GM12878 (cell line): ENCODE measurements around the gene FRS3. TPM values are rescaled to one million over a fixed set of nuclear protein-coding genes. Genes with fewer than 3 reads are reported as not detected.

Experiments
- CBX3 ChIP-seq: fragments of 200-600 bp; sonication (generic); IDR thresholded peaks from 2 replicates; pipeline ENCODE4 v1.6.1; 2016; ENCODE audit warnings: low read depth, borderline replicate concordance
- CREB1 ChIP-seq: IDR thresholded peaks from 2 replicates; pipeline ENCODE4 v1.6.1; 2012; ENCODE audit warnings: low read depth, mild to moderate bottlenecking, inconsistent platforms
- HDAC6 ChIP-seq: fragments of 200-600 bp; sonication (generic); IDR thresholded peaks from one replicate; pipeline ENCODE4 v1.8.0; 2017; ENCODE audit warnings: antibody characterized with exemption; ENCODE audit not compliant: unreplicated experiment
- KAT2A ChIP-seq: conservative IDR thresholded peaks from 2 replicates; pipeline ENCODE4 v1.6.1; 2011; ENCODE audit warnings: low read depth, low read length; ENCODE audit not compliant: control insufficient read depth
- NBN ChIP-seq: fragments of 450-650 bp; IDR thresholded peaks from 2 replicates; pipeline ENCODE4 v1.6.1; 2016
- POLR2AphosphoS5 ChIP-seq: IDR thresholded peaks from 2 replicates; pipeline ENCODE4 v1.6.1; 2011; ENCODE audit warnings: mild to moderate bottlenecking, low read length, inconsistent platforms
- RAD51 ChIP-seq: fragments of 450-650 bp; IDR thresholded peaks from 2 replicates; pipeline ENCODE4 v1.6.1; 2016; ENCODE audit warnings: moderate library complexity, mild to moderate bottlenecking, inconsistent platforms
- RELA ChIP-seq: fragments of 450-650 bp; IDR thresholded peaks from 2 replicates; pipeline ENCODE4 v1.8.0; 2014; ENCODE audit warnings: borderline replicate concordance; ENCODE audit not compliant: partially characterized antibody
- SP1 ChIP-seq: IDR thresholded peaks from one replicate; pipeline ENCODE4 v1.6.1; 2011; ENCODE audit warnings: low read depth, low read length
- SPI1 ChIP-seq: IDR thresholded peaks from 2 replicates; pipeline ENCODE4 v1.6.1; 2011; ENCODE audit warnings: low read depth, mild to moderate bottlenecking, low read length, moderate library complexity, borderline replicate concordance; ENCODE audit not compliant: insufficient read depth
- TBL1XR1 ChIP-seq: IDR thresholded peaks from 2 replicates; pipeline ENCODE4 v1.6.1; 2012; ENCODE audit warnings: low read depth, low read length, improper control_type of control experiment
- WRNIP1 ChIP-seq: IDR thresholded peaks from 2 replicates; pipeline ENCODE4 v1.6.1; 2011; ENCODE audit warnings: low read depth, low read length, improper control_type of control experiment, borderline replicate concordance
- YY1 ChIP-seq: IDR thresholded peaks from 2 replicates; pipeline ENCODE4 v1.6.1; 2011; ENCODE audit warnings: low read depth, mild to moderate bottlenecking, low read length
- polyA plus RNA-seq, 11 experiments: library from polyadenylated mRNA; depleted of rRNA in 4 of 11; unstranded in 6 of 11; stranded (reverse) in 5 of 11; fragments of >200 nt; fragmentation: Nextera tagmentation in 4 of 11; fragmentation: Illumina TruSeq in 1 of 11; extraction: Ambion mirVana in 4 of 11; extraction: Trizol in 1 of 11; gene quantifications; 1 replicate in 1 of 11; 2 replicates in 10 of 11; pipeline versions ENCODE4 v1.2.1 to v1.2.3, GENCODE V29; 2011 to 2016; ENCODE audit warnings: inconsistent platforms in 2 of 11, missing spikeins in 2 of 11, low read depth in 1 of 11
- total RNA-seq, 4 experiments: library from RNA; depleted of rRNA in 3 of 4; stranded (reverse); fragments of >200 nt in 3 of 4; fragmentation: Illumina TruSeq in 1 of 4; extraction: Trizol in 1 of 4; gene quantifications; 2 replicates each; pipeline versions ENCODE4 v1.2.1 to v1.2.3, GENCODE V29; 2013 to 2021
- TF ChIP-seq, protein P1 (sequence below): fragments of 150-350 bp; IDR thresholded peaks from 2 replicates; pipeline ENCODE4 v1.6.1; 2014; ENCODE audit warnings: mild to moderate bottlenecking, low read depth, low read length
- TF ChIP-seq, protein P2 (sequence below): fragments of 450-650 bp; conservative IDR thresholded peaks from 2 replicates; pipeline ENCODE4 v1.6.1; 2017; ENCODE audit warnings: mild to moderate bottlenecking, moderate library complexity
- TF ChIP-seq, protein P3 (sequence below): IDR thresholded peaks from 2 replicates; pipeline ENCODE4 v1.6.1; 2012; ENCODE audit warnings: improper control_type of control experiment, low read depth, low read length; ENCODE audit not compliant: insufficient replicate concordance
- TF ChIP-seq, protein P4 (sequence below): fragments of 450-650 bp; IDR thresholded peaks from 2 replicates; pipeline ENCODE4 v1.6.1; 2016; ENCODE audit warnings: mild to moderate bottlenecking
- TF ChIP-seq, protein P5 (sequence below): IDR thresholded peaks from 2 replicates; pipeline ENCODE4 v1.6.1; 2011; ENCODE audit warnings: mild to moderate bottlenecking, low read depth, low read length, moderate library complexity; ENCODE audit not compliant: insufficient replicate concordance

FRS3 gene
- total and polyA plus RNA-seq, 10 of the 15 experiments (the other 5 are each of a cell fraction or from before 2014, with no cell fraction given): 0.05 to 3.4 (median 1.5) TPM

DNA sequence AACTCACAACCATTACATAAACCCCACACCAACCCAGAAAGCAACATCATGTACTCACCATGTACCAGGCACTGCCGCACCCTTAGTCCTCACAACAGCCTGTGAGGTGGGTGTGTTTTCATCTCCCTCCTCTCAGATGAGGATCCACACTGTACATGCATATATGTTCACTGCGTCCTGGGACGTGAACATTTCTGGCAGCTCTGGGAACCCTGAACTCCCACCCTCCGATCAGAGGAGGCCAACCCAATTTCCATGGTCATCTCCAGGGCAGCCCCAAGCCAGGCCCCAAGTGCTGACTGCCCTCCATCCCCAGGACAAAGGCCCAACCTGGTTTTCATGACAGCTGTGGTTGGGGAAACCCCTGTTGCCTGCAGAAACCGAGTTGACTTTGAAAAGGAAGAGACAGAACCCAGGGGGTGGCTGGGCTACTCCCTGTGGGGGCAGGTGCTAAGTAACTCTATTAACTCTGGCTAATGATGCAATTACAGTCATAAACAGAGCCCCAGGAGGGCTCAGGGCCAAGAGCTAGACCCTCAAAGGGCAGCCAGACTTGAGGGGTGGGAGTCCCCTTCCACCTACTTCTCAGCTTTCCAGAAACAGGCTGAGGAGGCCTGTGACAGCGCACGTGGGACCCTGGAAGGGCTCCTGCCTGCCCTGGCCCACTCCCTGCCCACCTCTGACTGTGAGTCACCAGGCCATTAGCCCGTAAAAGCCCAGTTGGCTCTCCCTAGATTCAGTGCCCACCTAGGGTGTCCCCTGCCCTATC lies 46.9 kb downstream of the FRS3 start (continued):
- TF ChIP-seq TBL1XR1: 0 out of 2 replicates have a peak, but pooled peaks have one; percentile 66
- peak; percentile 91 for TF ChIP-seq NBN
- TF ChIP-seq POLR2AphosphoS5: peak; percentile 53
- peak; percentile 94 for TF ChIP-seq RELA
- TF ChIP-seq, protein P1, sequence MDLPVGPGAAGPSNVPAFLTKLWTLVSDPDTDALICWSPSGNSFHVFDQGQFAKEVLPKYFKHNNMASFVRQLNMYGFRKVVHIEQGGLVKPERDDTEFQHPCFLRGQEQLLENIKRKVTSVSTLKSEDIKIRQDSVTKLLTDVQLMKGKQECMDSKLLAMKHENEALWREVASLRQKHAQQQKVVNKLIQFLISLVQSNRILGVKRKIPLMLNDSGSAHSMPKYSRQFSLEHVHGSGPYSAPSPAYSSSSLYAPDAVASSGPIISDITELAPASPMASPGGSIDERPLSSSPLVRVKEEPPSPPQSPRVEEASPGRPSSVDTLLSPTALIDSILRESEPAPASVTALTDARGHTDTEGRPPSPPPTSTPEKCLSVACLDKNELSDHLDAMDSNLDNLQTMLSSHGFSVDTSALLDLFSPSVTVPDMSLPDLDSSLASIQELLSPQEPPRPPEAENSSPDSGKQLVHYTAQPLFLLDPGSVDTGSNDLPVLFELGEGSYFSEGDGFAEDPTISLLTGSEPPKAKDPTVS: no peak
- TF ChIP-seq, protein P2, sequence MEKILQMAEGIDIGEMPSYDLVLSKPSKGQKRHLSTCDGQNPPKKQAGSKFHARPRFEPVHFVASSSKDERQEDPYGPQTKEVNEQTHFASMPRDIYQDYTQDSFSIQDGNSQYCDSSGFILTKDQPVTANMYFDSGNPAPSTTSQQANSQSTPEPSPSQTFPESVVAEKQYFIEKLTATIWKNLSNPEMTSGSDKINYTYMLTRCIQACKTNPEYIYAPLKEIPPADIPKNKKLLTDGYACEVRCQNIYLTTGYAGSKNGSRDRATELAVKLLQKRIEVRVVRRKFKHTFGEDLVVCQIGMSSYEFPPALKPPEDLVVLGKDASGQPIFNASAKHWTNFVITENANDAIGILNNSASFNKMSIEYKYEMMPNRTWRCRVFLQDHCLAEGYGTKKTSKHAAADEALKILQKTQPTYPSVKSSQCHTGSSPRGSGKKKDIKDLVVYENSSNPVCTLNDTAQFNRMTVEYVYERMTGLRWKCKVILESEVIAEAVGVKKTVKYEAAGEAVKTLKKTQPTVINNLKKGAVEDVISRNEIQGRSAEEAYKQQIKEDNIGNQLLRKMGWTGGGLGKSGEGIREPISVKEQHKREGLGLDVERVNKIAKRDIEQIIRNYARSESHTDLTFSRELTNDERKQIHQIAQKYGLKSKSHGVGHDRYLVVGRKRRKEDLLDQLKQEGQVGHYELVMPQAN: peak; percentile 28
- TF ChIP-seq, protein P3, sequence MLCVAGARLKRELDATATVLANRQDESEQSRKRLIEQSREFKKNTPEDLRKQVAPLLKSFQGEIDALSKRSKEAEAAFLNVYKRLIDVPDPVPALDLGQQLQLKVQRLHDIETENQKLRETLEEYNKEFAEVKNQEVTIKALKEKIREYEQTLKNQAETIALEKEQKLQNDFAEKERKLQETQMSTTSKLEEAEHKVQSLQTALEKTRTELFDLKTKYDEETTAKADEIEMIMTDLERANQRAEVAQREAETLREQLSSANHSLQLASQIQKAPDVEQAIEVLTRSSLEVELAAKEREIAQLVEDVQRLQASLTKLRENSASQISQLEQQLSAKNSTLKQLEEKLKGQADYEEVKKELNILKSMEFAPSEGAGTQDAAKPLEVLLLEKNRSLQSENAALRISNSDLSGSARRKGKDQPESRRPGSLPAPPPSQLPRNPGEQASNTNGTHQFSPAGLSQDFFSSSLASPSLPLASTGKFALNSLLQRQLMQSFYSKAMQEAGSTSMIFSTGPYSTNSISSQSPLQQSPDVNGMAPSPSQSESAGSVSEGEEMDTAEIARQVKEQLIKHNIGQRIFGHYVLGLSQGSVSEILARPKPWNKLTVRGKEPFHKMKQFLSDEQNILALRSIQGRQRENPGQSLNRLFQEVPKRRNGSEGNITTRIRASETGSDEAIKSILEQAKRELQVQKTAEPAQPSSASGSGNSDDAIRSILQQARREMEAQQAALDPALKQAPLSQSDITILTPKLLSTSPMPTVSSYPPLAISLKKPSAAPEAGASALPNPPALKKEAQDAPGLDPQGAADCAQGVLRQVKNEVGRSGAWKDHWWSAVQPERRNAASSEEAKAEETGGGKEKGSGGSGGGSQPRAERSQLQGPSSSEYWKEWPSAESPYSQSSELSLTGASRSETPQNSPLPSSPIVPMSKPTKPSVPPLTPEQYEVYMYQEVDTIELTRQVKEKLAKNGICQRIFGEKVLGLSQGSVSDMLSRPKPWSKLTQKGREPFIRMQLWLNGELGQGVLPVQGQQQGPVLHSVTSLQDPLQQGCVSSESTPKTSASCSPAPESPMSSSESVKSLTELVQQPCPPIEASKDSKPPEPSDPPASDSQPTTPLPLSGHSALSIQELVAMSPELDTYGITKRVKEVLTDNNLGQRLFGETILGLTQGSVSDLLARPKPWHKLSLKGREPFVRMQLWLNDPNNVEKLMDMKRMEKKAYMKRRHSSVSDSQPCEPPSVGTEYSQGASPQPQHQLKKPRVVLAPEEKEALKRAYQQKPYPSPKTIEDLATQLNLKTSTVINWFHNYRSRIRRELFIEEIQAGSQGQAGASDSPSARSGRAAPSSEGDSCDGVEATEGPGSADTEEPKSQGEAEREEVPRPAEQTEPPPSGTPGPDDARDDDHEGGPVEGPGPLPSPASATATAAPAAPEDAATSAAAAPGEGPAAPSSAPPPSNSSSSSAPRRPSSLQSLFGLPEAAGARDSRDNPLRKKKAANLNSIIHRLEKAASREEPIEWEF: no peak
- no peak for TF ChIP-seq CBX3
- TF ChIP-seq, protein P4, sequence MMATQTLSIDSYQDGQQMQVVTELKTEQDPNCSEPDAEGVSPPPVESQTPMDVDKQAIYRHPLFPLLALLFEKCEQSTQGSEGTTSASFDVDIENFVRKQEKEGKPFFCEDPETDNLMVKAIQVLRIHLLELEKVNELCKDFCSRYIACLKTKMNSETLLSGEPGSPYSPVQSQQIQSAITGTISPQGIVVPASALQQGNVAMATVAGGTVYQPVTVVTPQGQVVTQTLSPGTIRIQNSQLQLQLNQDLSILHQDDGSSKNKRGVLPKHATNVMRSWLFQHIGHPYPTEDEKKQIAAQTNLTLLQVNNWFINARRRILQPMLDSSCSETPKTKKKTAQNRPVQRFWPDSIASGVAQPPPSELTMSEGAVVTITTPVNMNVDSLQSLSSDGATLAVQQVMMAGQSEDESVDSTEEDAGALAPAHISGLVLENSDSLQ: peak; percentile 65; the same call in 1 of the 2 replicates
- peak; percentile 80 for TF ChIP-seq SP1
- TF ChIP-seq, protein P5, sequence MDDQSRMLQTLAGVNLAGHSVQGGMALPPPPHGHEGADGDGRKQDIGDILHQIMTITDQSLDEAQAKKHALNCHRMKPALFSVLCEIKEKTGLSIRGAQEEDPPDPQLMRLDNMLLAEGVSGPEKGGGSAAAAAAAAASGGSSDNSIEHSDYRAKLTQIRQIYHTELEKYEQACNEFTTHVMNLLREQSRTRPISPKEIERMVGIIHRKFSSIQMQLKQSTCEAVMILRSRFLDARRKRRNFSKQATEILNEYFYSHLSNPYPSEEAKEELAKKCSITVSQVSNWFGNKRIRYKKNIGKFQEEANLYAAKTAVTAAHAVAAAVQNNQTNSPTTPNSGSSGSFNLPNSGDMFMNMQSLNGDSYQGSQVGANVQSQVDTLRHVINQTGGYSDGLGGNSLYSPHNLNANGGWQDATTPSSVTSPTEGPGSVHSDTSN: no peak
- 0 out of 2 replicates have a peak, but pooled peaks have one; percentile 20 for TF ChIP-seq RAD51
- no peak for TF ChIP-seq KAT2A
- no peak for TF ChIP-seq CREB1
- no peak for TF ChIP-seq SPI1
- no peak for TF ChIP-seq HDAC6
- no peak for TF ChIP-seq YY1
- TF ChIP-seq WRNIP1: no peak; the same call in 1 of the 2 replicates
